Measurements from ENCODE around the gene SLC16A4.

SLC16A4 gene

DNA sequence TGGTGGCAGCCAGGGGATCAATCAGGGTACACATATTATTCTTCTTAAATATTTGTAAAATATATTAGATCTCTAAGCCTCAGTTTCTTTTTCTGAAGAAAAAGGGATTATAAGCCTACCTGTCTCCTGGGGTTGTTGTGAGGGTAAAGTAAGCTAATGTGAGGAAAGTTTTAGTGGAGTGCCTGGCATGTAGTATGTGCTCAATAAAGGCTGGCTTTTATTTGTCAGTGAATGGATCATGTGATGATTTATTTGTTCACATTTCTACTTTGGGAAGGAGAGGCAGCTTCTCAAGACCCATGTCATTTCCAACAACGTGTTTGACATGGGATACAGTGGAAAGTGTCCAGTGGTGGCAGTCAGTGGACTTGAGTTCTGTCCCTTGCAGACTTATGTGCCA is 64.0 kb downstream of the SLC16A4 start:
- no peaks in the 10 kb centered on the region for H3K36me3 ChIP-seq (ENCODE audit: insufficient read depth, low read length)
- H3K79me2 ChIP-seq (ENCODE audit: control insufficient read depth, insufficient read depth, low read length, unreplicated experiment): no peaks in the 10 kb centered on the region
- H3K27ac ChIP-seq (ENCODE audit: low read depth, low read length): no peak overlapping the region
- no peak overlapping the region for H2AFZ ChIP-seq (ENCODE audit: low read length, unreplicated experiment)
- H3K4me1 ChIP-seq (ENCODE audit: control insufficient read depth, insufficient read depth, low read length, unreplicated experiment): no peaks in the 10 kb centered on the region
- H3K27me3 ChIP-seq (ENCODE audit: insufficient read depth, low read length): no peaks in the 10 kb centered on the region
- H3K4me3 ChIP-seq (ENCODE audit: low read depth, low read length): no peak overlapping the region

DNA sequence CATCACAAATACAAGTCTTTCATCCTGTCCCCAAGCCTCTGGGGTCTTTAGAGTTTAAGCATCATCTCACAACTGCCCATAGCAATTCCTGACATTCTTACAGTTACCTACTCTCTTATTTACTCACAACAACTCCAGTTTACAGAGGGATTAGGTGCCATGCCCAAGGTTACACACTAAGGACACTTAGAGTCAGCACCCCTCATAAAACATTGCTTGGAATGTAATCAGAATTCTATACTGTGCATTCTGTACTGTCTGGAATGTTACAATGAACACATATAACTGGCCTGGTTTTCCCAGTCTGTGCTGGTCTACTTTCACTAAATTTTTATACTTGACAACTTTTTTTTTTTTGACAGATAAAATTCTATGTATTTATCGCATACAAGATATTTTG is 66.2 kb downstream of the SLC16A4 start:
- Histone ChIP-seq H3K27ac (ENCODE audit: low read depth, low read length) (no peak overlapping the region), H3K36me3 (ENCODE audit: insufficient read depth, low read length) (no peaks in the 10 kb centered on the region), H3K4me3 (ENCODE audit: low read depth, low read length) (no peak overlapping the region), H3K79me2 (ENCODE audit: control insufficient read depth, insufficient read depth, low read length, unreplicated experiment) (no peaks in the 10 kb centered on the region), H2AFZ (ENCODE audit: low read length, unreplicated experiment) (no peak overlapping the region), H3K4me1 (ENCODE audit: control insufficient read depth, insufficient read depth, low read length, unreplicated experiment) (no peaks in the 10 kb centered on the region), H3K27me3 (ENCODE audit: insufficient read depth, low read length) (no peaks in the 10 kb centered on the region)

DNA sequence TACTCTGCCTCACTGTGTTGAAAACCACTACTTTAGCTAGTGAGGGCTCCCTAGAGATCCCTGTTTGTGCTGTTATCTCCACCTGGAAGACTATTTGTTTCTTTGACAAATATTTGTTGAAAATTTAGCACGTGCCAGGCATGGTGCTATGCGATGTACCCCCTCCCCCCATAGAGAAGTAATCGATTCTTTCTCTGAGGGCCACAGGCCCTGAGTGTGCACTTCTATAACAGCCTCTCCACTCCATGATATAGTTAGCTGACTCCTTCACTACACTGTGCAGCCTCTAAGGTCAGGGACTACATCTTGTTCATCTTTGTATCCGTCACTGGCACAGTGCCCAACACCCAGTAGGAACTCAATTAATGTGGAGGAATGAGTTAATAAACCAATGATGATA is 69.0 kb downstream of the SLC16A4 start:
- Histone ChIP-seq H3K27me3 (ENCODE audit: insufficient read depth, low read length) (no peaks in the 10 kb centered on the region), H2AFZ (ENCODE audit: low read length, unreplicated experiment) (no peak overlapping the region), H3K27ac (ENCODE audit: low read depth, low read length) (no peak overlapping the region), H3K4me1 (ENCODE audit: control insufficient read depth, insufficient read depth, low read length, unreplicated experiment) (no peaks in the 10 kb centered on the region), H3K36me3 (ENCODE audit: insufficient read depth, low read length) (no peaks in the 10 kb centered on the region), H3K79me2 (ENCODE audit: control insufficient read depth, insufficient read depth, low read length, unreplicated experiment) (no peaks in the 10 kb centered on the region), H3K4me3 (ENCODE audit: low read depth, low read length) (no peak overlapping the region)

DNA sequence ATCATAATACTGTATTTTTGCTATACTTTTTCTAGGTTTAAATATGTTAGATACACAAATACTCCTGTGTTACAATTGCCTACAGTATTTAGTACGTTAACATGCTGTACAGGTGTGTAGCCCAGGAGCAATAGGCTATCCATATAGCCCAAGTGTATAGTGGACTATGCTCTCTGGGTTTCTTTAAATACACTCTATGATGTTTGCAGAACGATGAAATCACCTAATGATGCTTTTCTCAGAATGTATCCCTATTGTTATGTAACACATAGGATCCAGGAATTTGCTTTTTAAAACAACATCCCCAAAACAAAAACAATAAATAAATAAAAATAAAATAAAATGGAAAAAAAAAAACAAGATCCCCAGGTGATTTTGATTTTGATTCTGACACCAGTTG is 69.8 kb downstream of the SLC16A4 start:
- Histone ChIP-seq H3K4me3 (ENCODE audit: low read depth, low read length) (no peak overlapping the region), H3K27me3 (ENCODE audit: insufficient read depth, low read length) (no peaks in the 10 kb centered on the region), H3K27ac (ENCODE audit: low read depth, low read length) (no peak overlapping the region), H3K4me1 (ENCODE audit: control insufficient read depth, insufficient read depth, low read length, unreplicated experiment) (no peaks in the 10 kb centered on the region), H2AFZ (ENCODE audit: low read length, unreplicated experiment) (no peak overlapping the region), H3K79me2 (ENCODE audit: control insufficient read depth, insufficient read depth, low read length, unreplicated experiment) (no peaks in the 10 kb centered on the region), H3K36me3 (ENCODE audit: insufficient read depth, low read length) (no peaks in the 10 kb centered on the region)

DNA sequence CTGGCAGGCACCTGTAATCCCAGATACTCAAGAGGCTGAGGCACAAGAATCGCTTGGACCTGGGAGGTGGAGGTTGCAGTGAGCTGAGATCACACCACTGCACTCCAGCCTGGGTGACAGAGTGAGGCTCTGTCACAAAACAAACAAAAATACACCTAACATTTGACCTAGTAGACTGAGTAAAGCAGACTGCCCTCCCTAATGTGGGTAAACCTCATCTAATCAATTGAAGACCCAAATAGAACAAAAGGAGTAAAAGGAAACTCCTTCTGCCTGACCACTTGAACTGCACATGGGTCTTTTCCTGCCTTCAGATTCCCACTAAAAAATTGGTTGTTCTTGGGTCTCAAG is 70.7 kb downstream of the SLC16A4 start:
- Histone ChIP-seq H3K79me2 (ENCODE audit: control insufficient read depth, insufficient read depth, low read length, unreplicated experiment) (no peaks in the 10 kb centered on the region), H3K27ac (ENCODE audit: low read depth, low read length) (no peak overlapping the region), H3K27me3 (ENCODE audit: insufficient read depth, low read length) (no peaks in the 10 kb centered on the region), H3K4me3 (ENCODE audit: low read depth, low read length) (no peak overlapping the region), H2AFZ (ENCODE audit: low read length, unreplicated experiment) (no peak overlapping the region), H3K4me1 (ENCODE audit: control insufficient read depth, insufficient read depth, low read length, unreplicated experiment) (no peaks in the 10 kb centered on the region), H3K36me3 (ENCODE audit: insufficient read depth, low read length) (no peaks in the 10 kb centered on the region)

DNA sequence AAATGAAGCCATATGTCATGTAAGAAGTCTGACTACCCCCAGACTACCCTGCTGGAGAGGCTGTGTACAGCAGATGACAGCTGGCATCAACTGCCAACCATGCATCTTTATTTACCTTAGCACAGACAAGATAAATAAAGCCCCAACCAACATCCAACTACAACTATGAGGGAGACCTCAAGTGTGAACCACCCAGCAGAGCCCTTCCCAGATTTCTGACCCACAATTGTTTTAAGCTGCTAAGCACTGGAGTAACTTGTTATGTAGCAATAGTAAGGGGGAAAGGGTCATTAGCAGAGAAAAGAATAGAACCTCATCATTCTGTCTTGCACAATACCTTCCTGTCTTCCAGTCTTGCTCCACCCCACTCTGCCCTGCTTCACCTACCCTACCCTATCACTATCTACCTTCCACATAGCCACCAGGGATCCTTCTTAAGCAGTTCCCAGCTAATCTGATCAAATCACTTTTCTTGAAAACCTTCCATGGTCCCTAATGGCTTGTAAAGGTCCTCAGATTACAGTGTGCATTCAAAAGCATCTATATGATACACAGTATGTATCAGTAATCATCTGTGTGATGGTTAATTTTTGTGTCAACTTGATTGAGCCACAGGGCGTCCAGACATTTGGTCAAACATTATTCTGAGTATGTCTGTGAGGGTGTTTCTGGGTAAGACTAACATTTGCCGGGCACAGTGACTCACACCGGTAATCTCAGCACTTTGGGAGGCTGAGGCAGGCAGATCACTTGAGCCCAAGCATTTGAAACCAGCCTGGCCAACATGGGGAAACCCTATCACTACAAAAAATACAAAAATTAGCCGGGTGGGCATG is 71.3 kb downstream of the SLC16A4 start:
- H3K27ac ChIP-seq (ENCODE audit: low read depth, low read length): no peak overlapping the region
- no peak overlapping the region for H2AFZ ChIP-seq (ENCODE audit: low read length, unreplicated experiment)
- no peak overlapping the region for H3K4me3 ChIP-seq (ENCODE audit: low read depth, low read length)
- H3K27me3 ChIP-seq (ENCODE audit: insufficient read depth, low read length): no peaks in the 10 kb centered on the region
- no peaks in the 10 kb centered on the region for H3K36me3 ChIP-seq (ENCODE audit: insufficient read depth, low read length)
- H3K4me1 ChIP-seq (ENCODE audit: control insufficient read depth, insufficient read depth, low read length, unreplicated experiment): no peaks in the 10 kb centered on the region
- H3K79me2 ChIP-seq (ENCODE audit: control insufficient read depth, insufficient read depth, low read length, unreplicated experiment): no peaks in the 10 kb centered on the region

DNA sequence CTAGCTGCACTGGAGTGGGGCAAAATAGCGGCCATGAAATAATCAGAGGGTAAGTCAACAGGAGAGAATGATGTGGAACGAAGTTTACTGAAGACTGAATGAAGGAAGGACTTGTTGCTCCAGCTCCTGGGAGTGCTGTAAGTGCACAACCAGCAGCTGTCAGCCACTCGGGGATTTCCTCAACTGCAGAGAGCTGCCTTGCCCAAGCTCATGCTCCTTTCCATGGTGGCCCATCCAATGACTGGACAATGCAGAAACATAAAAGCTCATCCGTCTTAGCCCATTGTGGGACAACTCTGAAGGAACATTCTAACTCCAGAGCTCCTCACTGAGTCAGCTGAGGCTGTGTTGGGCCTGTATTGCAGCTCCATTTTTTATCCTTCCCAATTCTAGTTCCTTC is 72.8 kb downstream of the SLC16A4 start:
- H2AFZ ChIP-seq (ENCODE audit: low read length, unreplicated experiment): no peak overlapping the region
- H3K27me3 ChIP-seq (ENCODE audit: insufficient read depth, low read length): no peaks in the 10 kb centered on the region
- H3K4me3 ChIP-seq (ENCODE audit: low read depth, low read length): no peak overlapping the region
- H3K36me3 ChIP-seq (ENCODE audit: insufficient read depth, low read length): no peaks in the 10 kb centered on the region
- no peaks in the 10 kb centered on the region for H3K4me1 ChIP-seq (ENCODE audit: control insufficient read depth, insufficient read depth, low read length, unreplicated experiment)
- H3K27ac ChIP-seq (ENCODE audit: low read depth, low read length): no peak overlapping the region
- H3K79me2 ChIP-seq (ENCODE audit: control insufficient read depth, insufficient read depth, low read length, unreplicated experiment): no peaks in the 10 kb centered on the region

DNA sequence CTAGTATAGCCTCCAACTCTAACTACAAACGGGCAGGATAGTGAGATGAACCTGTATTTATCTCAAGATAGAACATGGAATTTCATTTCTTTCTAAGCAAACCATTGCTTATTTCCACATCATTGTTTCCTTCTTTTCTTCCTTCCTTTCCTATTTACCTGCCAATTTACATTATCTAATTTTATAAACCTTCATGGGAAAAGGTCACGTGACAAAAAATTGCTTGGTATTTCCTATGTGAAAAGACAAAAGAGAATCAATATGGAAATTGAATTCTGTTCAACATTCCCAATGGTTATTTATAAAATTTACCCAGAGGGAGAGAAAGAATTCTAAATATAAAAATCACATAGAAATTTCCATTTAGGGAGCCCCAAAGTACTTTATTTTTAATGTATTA is 74.1 kb downstream of the SLC16A4 start:
- H3K4me1 ChIP-seq (ENCODE audit: control insufficient read depth, insufficient read depth, low read length, unreplicated experiment): no peaks in the 10 kb centered on the region

More for the DNA sequence above, 74.1 kb downstream of the SLC16A4 start:
- Histone ChIP-seq H3K27ac (ENCODE audit: low read depth, low read length) (no peak overlapping the region), H3K79me2 (ENCODE audit: control insufficient read depth, insufficient read depth, low read length, unreplicated experiment) (no peaks in the 10 kb centered on the region), H3K27me3 (ENCODE audit: insufficient read depth, low read length) (no peaks in the 10 kb centered on the region), H3K4me3 (ENCODE audit: low read depth, low read length) (no peak overlapping the region), H2AFZ (ENCODE audit: low read length, unreplicated experiment) (no peak overlapping the region), H3K36me3 (ENCODE audit: insufficient read depth, low read length) (no peaks in the 10 kb centered on the region)

Data from ACC112 (cell line).